ENCODE measurements around the gene TMEM40. TPM values are rescaled to one million over a fixed set of nuclear protein-coding genes. Genes with fewer than 3 reads are reported as not detected.
"Not testable (repeated sequence)": the region's sequence is repeated elsewhere in the genome, so short reads cannot be mapped to it uniquely, and the experiment has no call there.

TMEM40 gene
- total RNA-seq, 2 experiments from 2014 or later, result not detected

GRCh38 chr3:12791430-12791829 is 32.4 kb upstream of the TMEM40 start:
- intact Hi-C loops (cut with micrococcal nuclease; ENCODE audit: unreplicated experiment), result no loop called here
- POLR2A ChIA-PET, result no interaction called here
- H3K27ac ChIP-seq (ENCODE audit: low read depth, low read length, poor library complexity, severe bottlenecking), result no peak overlapping the region
- no peaks in the 10 kb centered on the region for H3K79me2 ChIP-seq (ENCODE audit: insufficient read depth, low read depth, low read length)
- H3K9me3 ChIP-seq (ENCODE audit: low read length), result no peaks in the 10 kb centered on the region
- no peak overlapping the region for H2AFZ ChIP-seq (ENCODE audit: low read length)
- H3K4me1 ChIP-seq (ENCODE audit: insufficient read depth, low read length, poor library complexity, severe bottlenecking), result peaks cover 17% of the 10 kb centered on the region
- no peaks in the 10 kb centered on the region for H4K20me1 ChIP-seq (ENCODE audit: insufficient read depth, low read length)
- TF ChIP-seq CTCF (conservative IDR thresholded peaks at IDR 0.05; ENCODE audit: low read length), result no peak
- no peak for TF ChIP-seq EZH2phosphoT487 (IDR thresholded peaks at IDR 0.05; ENCODE audit: borderline replicate concordance, low read depth, low read length)
- H3K9me2 ChIP-seq (ENCODE audit: insufficient read depth, low read length), result no peaks in the 10 kb centered on the region
- no peak for DNase-seq (ENCODE audit: low spot score)
- H3K4me2 ChIP-seq (ENCODE audit: low read length), result no peak overlapping the region
- no peak overlapping the region for H3K4me3 ChIP-seq (ENCODE audit: low read depth, low read length, poor library complexity, severe bottlenecking)
- BruUV-seq (replicated peaks), result no TSS peak
- CTCF ChIA-PET (ENCODE audit: unreplicated experiment), result interaction anchor here (1.0 kb wide), 1 partner anchor 87 kb away, joined by 6 read pairs; no protein-coding TSS in a partner anchor
- H3K36me3 ChIP-seq (ENCODE audit: insufficient read depth, low read length), result no peaks in the 10 kb centered on the region

- H3K4me1 ChIP-seq (ENCODE audit: insufficient read depth, low read length, poor library complexity, severe bottlenecking), result peaks cover 14% of the 10 kb centered on the region
- CTCF ChIA-PET (ENCODE audit: unreplicated experiment), result interaction anchor here (0.5 to 1.6 kb wide), 5 partner anchors 9 to 124 kb away, joined by 4 to 8 read pairs (median 4); partner anchors contain the start of genes CAND2, RAF1, RPL32 and TMEM40
- not testable (repeated sequence) for BruUV-seq (replicated peaks); H4K20me1 ChIP-seq (ENCODE audit: insufficient read depth, low read length); H3K36me3 ChIP-seq (ENCODE audit: insufficient read depth, low read length); H3K79me2 ChIP-seq (ENCODE audit: insufficient read depth, low read depth, low read length); H3K4me3 ChIP-seq (ENCODE audit: low read depth, low read length, poor library complexity, severe bottlenecking); H3K27ac ChIP-seq (ENCODE audit: low read depth, low read length, poor library complexity, severe bottlenecking); H3K9me3 ChIP-seq (ENCODE audit: low read length); H3K9me2 ChIP-seq (ENCODE audit: insufficient read depth, low read length); H2AFZ ChIP-seq (ENCODE audit: low read length); H3K4me2 ChIP-seq (ENCODE audit: low read length); DNase-seq (ENCODE audit: low spot score)
- POLR2A ChIA-PET, result interaction anchor here (1.8 kb wide), 1 partner anchor 10 kb away, joined by 4 read pairs; no protein-coding TSS in a partner anchor
- intact Hi-C loops (cut with micrococcal nuclease; ENCODE audit: unreplicated experiment), result loop anchor here (5.0 to 10.0 kb wide), 2 partner anchors 83 to 104 kb away; no protein-coding TSS in a partner anchor
Measured at GRCh38 chr3:12787967-12788690, 29.1 kb upstream of the TMEM40 start.

GRCh38 chr3:12787346-12787745 is 28.3 kb upstream of the TMEM40 start:
- peak; percentile 65 for DNase-seq (ENCODE audit: low spot score)

More at GRCh38 chr3:12787346-12787745, 28.3 kb upstream of the TMEM40 start:
- intact Hi-C loops (cut with micrococcal nuclease; ENCODE audit: unreplicated experiment), result loop anchor here (5.0 to 10.0 kb wide), 2 partner anchors 83 to 105 kb away; no protein-coding TSS in a partner anchor
- BruUV-seq (replicated peaks); H3K27ac ChIP-seq (ENCODE audit: low read depth, low read length, poor library complexity, severe bottlenecking); H4K20me1 ChIP-seq (ENCODE audit: insufficient read depth, low read length); H3K9me2 ChIP-seq (ENCODE audit: insufficient read depth, low read length); H2AFZ ChIP-seq (ENCODE audit: low read length); H3K79me2 ChIP-seq (ENCODE audit: insufficient read depth, low read depth, low read length); H3K4me2 ChIP-seq (ENCODE audit: low read length); H3K4me3 ChIP-seq (ENCODE audit: low read depth, low read length, poor library complexity, severe bottlenecking); H3K9me3 ChIP-seq (ENCODE audit: low read length); H3K36me3 ChIP-seq (ENCODE audit: insufficient read depth, low read length): not testable (repeated sequence)
- POLR2A ChIA-PET, result interaction anchor here (0.5 to 1.8 kb wide), 4 partner anchors 9 to 82 kb away, joined by 3 to 4 read pairs (median 4); no protein-coding TSS in a partner anchor
- TF ChIP-seq CTCF (conservative IDR thresholded peaks at IDR 0.05; ENCODE audit: low read length), result peak; percentile 71
- H3K4me1 ChIP-seq (ENCODE audit: insufficient read depth, low read length, poor library complexity, severe bottlenecking), result peaks cover 14% of the 10 kb centered on the region
- CTCF ChIA-PET (ENCODE audit: unreplicated experiment), result interaction anchor here (0.6 to 1.6 kb wide), 4 partner anchors 9 to 98 kb away, joined by 4 to 8 read pairs (median 4); partner anchors contain the start of genes CAND2, RPL32 and TMEM40

Data from OCI-LY7 (cell line).